GM19455 (cell line): ENCODE measurements around the gene CAMK1D.
"Not testable (repeated sequence)": the region's sequence is repeated elsewhere in the genome, so short reads cannot be mapped to it uniquely, and the experiment has no call there.

Experiments used
- ATAC-seq: cut with Tn5 transposase; IDR thresholded peaks from one replicate; pipeline ENCODE4 v1.9.1; 2021; ENCODE audit not compliant: unreplicated experiment

CAMK1D gene

DNA sequence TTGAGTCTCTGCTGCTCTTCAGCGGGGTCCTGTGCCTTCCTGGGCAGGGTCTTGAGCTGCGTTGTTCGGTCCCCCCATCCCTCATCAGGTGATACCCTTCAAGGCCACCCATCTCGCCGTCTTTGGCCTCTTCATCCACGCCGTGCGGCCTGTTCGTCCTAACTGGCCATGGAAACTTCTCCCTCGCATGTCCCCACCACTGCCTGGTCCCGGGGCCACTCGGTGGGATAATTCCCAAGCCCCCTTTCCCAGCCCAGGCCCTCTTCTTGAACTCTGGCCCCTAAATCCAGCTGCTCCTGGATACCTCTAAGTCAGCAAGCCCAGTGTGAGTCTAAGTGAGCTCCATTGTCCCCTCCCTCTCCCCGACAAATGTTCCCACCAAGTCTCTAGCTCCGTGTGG lies 74.5 kb downstream of the CAMK1D start:
- no peak for ATAC-seq

DNA sequence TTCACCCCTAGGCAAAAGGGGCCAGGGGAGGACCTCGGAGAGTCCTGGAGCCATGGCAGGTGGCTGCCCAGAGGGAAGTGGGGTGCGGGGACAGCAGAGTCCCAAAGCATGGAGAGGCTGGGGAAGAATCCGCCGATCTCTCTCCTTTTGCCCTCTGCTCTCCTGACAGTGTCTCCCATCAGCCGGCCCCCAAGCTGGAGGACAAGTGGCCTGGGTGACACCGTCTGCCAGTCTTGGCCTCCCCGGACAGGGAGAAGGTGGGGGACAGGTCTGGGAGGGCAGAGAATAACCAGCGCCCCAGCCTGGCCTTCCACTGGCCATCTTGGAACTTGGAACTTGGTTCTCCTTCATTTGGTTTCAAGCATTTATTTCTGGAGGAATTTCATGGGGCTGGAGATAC lies 77.9 kb downstream of the CAMK1D start:
- ATAC-seq = no peak

DNA sequence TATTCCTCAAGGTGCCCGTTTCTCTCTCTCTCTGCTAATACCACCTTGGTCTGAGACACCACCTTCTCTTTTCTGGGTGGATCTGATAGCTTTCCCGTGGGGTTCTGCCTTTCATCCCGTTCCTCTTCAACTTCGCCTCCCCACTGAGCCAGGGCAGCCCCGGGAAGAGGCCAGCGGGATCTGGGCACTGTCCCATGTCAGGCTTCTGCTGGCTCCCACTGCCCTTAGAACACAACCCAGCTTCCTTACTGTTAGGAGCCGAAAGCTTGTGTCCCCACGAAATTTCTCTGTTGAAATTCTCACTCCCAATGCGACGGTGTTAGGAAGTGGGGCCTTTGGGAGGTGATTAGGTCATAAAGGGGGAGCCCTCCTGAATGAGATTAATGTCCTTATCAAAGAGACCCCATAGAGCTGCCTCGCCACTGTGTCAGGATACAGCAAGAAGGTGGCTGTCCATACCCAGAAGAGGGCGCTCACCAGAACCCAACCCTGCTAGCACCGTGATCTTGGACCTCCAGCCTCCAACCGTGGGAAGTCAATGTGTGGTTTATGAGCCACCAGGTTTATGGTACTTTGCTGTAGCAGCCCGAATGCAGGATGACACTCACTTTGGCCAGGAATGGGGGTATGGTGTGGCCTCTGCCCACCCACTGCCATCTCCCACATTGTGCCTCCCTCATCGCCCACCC lies 79.2 kb downstream of the CAMK1D start:
- ATAC-seq = no peak

DNA sequence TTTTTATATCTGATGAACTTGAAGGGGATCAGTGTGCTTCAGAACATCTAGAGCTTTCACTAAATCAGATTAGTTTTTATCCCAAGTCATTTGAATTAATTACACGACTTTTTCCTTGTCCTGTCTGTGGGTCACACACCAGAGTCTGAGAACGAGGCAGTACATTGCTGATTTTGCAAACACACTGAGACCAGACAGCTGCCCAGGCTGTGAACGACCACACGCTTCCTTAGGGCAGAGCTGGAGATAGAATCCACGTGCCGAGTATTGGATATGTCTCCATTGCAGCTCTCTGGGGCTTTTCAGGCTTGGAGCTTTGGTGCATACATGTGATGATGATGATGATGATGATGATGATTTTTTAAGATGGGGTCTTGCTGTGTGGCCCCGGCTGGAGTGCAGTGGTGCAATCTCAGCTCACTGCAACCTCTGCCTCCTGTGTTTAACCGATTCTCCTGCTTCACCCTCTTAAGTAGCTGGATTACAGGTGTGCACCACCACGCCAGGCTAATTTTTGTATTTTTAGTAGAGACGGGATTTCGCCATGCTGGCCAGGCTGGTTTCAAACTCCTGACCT lies 81.1 kb downstream of the CAMK1D start:
- ATAC-seq = no peak

DNA sequence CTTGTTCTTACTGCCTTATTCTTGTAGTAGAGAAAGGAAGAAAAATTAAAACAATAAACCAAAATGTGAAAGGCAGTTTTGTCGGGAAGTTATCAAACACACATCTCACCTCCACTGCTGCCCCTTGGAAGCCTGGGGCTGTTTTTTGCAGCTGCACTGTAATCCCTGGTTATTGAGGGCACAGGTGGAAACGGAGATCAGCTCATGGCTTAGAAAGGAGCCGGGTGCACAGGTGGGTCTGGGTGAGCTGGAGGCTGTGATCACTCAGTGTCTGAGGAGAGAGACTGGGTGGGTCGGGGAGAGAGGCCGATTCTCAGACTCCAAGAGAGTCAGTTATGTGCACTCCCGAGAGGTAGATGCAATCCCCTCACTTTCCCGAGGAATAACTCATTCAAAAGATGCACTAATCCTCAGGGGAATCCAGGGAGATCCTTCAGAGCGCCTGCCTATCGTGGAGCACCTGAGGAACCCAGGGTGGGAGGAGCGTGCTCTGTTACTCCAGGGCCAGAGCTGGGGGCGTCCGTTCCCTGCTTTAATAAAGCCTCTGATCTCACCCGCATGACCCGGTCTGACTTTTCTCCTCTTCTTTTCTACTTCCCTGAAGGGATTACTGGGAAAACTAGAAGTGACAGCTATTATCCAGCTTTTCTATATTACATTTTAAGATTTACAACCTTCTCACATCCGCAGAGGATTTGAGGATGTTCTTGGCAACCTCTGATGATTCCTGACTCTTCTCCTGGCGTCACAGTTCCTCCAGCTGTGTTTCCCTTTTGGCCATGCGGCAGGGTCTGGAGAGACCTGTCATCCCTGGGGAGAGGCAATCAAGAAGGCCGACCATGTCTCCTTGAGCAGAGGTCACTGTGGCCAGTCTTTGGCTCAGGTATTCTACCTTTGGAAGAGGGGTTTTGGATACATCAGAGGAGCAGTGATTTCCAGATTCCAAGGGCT lies 82.1 kb downstream of the CAMK1D start:
- ATAC-seq = no peak

DNA sequence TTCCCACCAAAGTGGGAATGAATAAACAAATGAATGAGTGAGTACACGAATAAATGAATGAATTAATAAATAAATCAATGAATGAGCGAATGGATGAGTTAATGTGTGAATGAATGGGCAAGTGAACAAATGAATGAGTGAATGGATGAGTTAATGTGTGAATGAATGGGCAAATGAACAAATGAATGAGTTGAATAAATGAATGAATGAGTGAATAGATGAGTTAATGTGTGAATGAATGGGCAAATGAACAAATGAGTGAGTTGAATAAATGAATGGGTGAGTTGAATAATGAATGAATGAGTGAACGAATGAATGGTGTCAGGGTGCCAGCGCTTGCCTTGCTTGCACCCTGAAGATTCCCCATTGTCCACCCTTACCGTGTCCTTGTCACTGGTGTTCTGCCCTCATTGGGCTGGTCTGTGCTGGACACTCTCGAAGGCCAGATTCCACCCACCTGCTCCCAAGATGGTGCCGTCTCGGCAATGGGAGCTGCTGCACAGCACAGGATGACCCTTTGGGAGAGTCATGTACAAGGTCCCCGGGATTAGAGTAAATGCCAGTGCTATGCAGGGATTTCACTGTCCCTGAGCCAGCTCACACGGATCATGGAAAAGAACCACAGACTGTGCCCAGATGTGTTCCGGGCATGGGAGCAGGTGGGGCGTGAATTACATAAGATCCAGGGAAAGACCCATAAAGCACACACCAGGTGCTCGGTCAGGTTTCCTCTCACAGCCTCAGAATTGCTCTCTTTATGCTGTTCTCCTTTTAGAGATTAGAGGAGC lies 83.2 kb downstream of the CAMK1D start:
- no peak for ATAC-seq

DNA sequence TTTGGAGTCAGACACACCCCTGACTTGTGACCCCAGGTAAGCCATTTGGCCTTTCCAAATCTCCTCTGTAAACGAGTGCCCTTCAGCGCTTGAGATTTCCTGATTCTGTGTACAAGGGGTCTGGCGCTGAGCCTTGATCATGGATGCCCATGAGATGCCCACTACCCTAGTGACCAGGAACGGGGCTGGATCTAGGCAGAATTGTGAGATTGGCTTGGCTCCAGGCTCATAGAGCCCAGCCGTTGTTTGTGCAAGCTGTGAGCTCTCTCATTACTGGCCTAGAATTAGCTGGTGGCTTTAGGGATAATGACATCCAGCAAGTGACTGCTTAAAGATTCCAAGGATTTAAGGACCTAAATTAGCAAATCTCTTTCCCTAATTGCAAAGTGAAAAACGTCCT lies 84.9 kb downstream of the CAMK1D start:
- ATAC-seq = no peak

DNA sequence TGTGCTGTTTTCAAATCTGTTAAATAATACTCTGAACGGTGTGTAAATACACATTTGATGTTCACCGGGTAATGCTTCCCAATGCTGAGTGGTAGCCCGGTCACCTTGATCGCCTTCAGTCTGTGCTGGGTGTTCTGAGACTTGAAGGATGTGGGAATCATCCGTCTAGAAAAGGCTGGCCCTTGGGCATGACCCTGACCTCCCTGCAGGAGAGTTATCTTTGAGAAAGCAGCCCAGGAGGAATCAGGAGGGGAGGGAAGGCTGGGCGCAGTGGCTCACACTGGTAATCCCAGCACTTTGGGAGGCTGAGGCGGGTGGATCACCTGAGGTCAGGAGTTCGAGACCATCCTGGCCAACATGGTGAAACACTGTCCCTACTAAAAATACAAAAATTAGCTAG lies 85.3 kb downstream of the CAMK1D start:
- not testable (repeated sequence) for ATAC-seq

DNA sequence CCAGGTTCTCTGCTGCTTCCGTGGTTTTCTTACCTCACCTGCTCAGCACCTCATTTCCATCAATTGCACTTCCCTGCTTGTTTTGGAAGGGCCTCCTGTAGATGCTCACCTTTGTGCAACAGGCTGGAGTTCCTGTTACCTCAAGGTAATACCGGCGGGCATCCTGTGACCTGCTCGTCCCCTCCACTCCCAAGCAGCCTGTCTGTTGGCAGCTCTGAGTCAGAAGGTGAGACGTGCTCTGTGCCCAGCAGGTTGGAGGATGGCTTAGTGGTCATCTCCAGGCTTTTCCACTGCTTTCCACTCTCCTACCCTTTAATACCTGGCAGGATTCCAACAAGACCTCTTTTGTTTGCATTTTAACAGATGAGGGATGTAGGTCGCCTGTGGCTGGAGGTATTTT lies 86.0 kb downstream of the CAMK1D start:
- ATAC-seq = no peak

DNA sequence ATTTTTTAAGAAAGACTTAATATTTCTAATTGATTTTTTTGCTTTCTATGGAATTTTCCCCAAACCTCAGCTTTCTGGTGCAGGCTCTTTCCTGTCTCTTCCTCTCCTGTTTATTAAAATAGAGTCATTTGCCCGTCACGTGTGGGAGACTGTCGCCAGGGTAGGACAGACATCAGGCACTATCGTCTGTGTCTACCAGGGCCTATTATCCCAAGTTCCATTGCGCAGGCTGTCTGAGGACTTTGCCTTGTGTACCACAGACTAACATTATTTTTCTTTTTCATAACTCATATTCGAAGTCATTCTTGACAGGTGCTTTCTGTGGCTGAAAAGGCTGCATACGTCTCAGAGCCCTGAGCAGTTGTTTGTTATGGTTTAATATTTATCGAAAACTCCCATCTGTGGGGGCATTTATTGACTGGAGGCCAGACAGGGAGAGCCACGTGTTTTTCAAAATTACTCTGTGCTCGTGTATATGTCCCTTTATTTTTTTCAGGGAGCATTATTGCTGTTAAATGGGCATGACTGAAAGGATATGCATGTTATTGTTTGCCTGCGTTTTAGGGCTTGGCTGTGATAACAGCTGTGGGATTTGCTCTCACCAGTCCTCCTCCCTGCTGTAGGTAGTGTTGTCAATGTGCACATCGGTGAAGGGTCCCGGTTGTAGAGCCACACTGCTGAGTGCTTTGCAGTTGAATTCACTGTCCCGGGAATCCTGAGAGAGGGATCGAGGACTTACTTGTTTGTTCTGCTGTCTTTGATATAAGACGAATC lies 89.8 kb downstream of the CAMK1D start:
- ATAC-seq = no peak

DNA sequence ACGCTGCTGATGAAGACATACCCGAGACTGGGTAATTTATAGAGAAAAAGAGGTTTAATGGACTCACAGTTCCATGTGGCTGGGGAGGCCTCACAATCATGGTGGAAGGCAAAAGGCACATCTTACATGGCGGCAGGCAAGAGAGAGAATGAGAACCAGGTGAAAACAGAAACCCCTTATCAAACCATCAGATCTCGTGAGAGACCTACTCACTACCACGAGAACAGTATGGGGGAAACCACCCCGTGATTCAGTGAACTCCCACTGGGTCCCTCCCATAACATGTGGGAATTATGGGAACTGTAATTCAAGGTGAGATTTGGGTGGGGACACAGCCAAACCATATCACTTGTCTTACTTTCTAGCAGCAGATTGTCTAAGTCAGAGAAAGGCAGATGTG lies 90.4 kb downstream of the CAMK1D start:
- not testable (repeated sequence) for ATAC-seq

DNA sequence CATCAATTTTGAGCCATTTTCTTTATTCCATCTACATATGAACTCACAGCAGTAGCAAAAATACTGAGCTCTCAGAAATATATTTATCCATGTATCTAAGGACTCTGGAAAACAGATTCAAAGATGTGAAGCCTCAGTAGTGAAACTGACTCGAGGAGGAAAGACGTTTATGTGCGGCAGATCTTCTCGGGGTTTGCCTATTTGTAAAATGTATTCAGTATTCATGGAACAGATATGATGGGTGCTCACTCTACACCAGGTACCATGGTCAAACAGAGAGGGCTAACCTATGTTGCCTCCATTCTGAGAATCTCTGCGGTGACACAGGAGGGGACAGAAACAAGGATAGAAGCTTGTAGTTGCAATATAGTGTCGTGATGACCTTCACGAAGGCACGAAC lies 93.7 kb downstream of the CAMK1D start:
- ATAC-seq = no peak

DNA sequence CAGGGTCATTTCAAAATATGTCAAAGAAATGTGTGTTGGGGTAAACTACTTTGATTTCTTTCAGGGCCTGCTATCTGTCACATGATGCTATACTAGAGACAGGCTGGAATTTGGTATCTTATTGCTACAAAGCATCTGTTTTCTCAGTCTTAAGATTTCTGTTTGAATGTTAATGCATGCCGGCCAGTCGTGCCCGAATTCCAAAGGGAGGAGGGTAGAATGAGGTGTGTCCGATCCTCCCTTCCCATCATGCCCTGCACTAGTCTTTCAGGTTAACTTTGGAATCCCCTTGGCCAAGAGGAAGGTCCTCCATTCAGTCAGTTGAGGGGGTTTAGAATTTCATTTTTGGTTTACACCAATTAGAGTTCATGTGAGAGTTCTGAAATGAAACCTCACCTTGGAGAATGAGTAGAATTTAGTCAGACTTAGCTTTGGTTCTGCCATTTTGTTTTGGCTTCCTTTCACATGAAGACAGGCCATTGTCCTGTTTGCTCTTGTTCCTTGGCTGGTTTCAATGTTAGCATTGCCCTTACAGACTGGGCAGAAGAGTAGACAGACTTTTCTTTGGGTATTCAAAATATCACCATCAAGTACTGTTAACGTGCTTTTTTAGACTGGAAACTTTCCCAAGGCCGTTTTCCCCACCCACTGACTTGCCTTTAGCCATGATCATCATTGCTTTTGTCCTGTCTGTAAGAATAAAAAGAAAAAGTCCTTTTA lies 95.8 kb downstream of the CAMK1D start:
- ATAC-seq = no peak

DNA sequence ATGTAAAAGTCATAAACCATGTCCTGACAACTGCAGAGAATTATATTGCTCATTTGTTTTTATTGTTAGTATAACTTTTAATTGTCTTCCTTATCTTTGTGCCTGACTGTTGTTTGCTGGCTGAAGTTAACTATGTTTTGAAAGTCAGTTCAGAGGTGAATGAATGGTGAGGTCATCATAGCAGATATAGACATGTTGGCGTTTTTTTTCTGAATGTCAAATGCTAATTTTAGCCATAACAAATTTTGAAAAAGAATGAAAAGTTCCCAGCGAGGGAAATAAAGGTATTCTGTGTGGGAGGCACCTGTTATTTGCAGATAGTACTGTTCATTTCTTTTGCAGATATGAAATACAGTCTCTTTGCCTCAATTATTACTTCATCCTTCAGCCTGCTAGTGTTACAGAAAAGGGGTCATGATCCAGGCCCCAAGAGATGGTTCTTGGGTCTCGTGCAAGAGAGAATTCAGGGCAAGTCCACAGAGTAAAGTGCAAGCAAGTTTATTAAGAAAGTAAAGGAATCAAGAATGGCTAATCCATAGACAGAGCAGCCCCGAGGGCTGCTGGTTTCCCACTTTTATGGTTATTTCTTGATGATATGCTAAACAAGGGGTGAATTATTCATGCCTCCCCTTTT lies 96.5 kb downstream of the CAMK1D start:
- ATAC-seq = no peak

DNA sequence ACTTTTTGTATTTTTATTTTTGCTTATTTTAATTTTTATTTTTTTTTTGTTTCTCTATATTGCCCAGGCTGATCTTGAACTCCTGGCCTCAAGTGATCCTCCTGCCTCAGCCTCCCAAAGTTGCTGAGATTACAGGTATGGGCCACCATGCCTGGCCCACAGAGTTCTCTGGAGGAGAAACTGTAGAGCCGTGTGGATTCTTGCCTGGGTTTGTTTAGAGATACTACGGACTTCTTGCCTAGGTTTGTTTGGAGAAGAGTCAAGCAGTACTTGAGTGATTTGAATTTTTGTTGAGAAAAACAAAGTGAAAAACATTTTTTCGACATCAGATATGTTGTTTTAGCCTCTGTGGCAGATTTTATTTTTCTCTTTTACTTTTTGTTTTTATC lies 99.0 kb downstream of the CAMK1D start:
- no peak for ATAC-seq

DNA sequence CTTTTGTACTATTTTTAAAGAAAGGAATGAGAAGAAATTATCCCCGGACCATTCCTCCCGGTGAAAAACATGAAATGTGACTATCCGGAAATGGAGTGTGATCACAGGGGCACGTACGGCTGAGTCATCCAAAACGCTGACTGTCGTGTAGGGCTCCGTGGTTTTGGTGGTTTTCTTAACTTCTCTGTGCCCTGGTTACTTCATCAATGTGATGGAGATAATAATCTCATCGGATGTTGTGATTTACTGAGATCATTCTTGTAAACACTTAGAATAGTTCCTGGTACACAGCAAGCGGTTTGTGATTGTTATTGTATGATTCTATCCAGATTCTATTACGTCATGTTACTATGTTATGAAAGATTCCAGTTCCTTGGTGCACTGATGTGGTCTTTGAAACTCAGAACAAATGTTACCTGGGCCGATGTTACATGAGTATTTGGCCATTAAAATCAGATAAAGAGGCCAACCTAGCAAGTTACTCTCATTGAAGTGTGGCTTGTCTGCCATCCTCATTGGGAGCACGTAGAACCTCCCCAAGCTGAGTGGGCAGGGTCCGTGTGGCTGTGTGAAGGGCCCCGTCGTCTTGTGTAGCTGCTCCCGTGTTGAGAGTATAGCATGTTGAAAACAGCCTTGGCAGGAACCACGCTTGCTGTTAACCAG lies 99.5 kb downstream of the CAMK1D start:
- ATAC-seq = no peak

DNA sequence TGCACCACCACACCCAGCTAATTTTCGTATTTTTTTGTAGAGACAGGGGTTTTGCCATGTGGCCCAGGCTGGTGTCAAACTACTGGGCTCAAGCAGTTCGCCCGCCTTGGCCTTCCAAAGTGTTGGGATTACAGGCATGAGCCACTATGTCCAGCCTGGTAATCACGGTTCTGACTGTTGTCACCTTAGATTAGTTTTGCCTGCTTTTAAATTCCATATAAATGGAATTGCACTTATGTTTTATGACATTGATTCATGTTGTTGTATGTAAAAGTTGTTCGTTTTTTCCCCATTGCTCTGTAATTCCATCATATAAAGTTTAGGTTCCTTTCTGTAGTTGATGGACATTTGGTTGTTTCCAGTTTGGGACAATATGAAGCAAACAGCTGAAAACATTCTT lies 106.0 kb downstream of the CAMK1D start:
- ATAC-seq = no peak

DNA sequence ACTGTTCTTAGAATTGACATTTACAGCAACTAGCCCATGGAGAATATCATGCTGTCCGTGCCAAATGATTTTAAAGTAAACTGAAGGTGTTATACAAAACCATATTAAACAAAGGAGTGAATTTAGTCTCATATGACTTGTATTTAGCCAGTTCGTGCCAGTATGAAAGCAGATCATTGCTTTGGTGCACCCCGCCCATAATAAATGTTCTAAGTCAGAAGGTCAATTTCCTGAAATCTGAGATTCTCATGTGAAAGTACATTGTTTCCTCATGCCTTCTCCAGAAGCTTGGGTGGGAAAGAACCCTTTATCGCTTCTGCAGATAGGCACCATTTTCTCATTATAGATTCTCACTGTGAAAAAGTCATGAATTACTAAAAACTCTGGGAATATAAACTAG lies 106.4 kb downstream of the CAMK1D start:
- no peak for ATAC-seq

DNA sequence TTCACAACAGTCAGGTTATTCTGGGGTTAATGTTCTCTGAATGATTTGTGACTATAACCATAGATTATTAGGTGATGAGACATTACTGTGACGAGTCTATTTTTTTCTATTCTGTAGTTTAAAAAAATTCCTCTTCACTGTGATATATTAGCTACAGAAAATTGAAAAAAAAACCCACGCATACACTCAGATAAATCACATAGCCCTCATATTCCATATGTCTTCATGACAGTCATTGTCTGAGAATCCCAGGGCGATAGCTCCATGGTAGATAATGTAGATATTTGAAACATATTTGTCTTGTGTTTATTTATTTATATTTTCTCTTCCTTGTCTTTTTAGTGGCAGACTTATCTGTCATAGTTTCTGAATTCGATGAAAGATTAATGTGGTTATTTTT lies 110.0 kb downstream of the CAMK1D start:
- ATAC-seq = no peak
